Prostate gland (tissue), 2 donors: Measurements from ENCODE around the gene MICALL2. TPM values are rescaled to one million over a fixed set of nuclear protein-coding genes. Genes with fewer than 3 reads are reported as not detected.

ENCODE experiments used
- DNase-seq: peaks from one replicate; pipeline ENCODE4 v3.0.0-alpha.2; 2019; ENCODE audit warnings: low spot score
- H3K27ac ChIP-seq, 2 donors: fragments of 200-600 bp; sonication (generic); 2 replicates each; pipeline ENCODE4 v1.5.1; 2017 to 2019
- H3K27me3 ChIP-seq: fragments of 200-600 bp; sonication (generic); replicated peaks from 2 replicates; pipeline ENCODE4 v1.5.1; 2019; ENCODE audit not compliant: insufficient read depth
- H3K36me3 ChIP-seq, 2 donors: fragments of 200-600 bp; sonication (generic); 1 replicate in 1 of 2; 2 replicates in 1 of 2; pipeline versions ENCODE4 v1.5.1 to v1.8.1; 2017 to 2019
- H3K4me1 ChIP-seq: fragments of 200-600 bp; sonication (generic); replicated peaks from 2 replicates; pipeline ENCODE4 v1.5.1; 2019
- H3K4me3 ChIP-seq, 2 donors: fragments of 200-600 bp; sonication (generic); 2 replicates each; pipeline ENCODE4 v1.5.1; 2017 to 2019
- H3K9me3 ChIP-seq: fragments of 200-600 bp; sonication (generic); 2 replicates; pipeline ENCODE4 v1.5.1; 2017
- CTCF ChIP-seq, 4 experiments: fragments of 200-600 bp in 2 of 4; fragments of 450-650 bp in 2 of 4; sonication (generic) in 2 of 4; IDR thresholded peaks; 1 replicate in 3 of 4; 2 replicates in 1 of 4; pipeline ENCODE4 v1.5.1; 2016 to 2019; ENCODE audit warnings: antibody characterized with exemption in 4 of 4, mild to moderate bottlenecking in 2 of 4, moderate library complexity in 2 of 4
- POLR2A ChIP-seq: fragments of 450-650 bp; IDR thresholded peaks from one replicate; pipeline ENCODE4 v1.6.1; 2016; ENCODE audit warnings: antibody characterized with exemption, mild to moderate bottlenecking
- POLR2AphosphoS5 ChIP-seq: sonication (generic); formaldehyde crosslinking; IDR thresholded peaks from one replicate; pipeline ENCODE4 v1.6.1; 2017; ENCODE audit warnings: antibody characterized with exemption
- WGBS: methylation state at CpG from one replicate; pipeline ENCODE4 v1.1.5; 2018; 5-methylcytosine and 5-hydroxymethylcytosine counted together
- intact Hi-C: fragments of 100-400 bp; cut with DNase I; formaldehyde crosslinking; loops from one replicate; pipeline ENCODE4 v1.14.2; 2022
- total RNA-seq, 2 donors: library from RNA; depleted of rRNA; stranded (reverse); fragments of >200 nt; gene quantifications; one replicate each; pipeline ENCODE4 v1.1.0, GENCODE V29; 2016

MICALL2 gene
- total RNA-seq, 2 donors from 2014 or later, result 31.1 to 42.0 TPM

GRCh38 chr7:1394371-1394770 is 64.9 kb downstream of the MICALL2 start:
- H3K9me3 ChIP-seq, result no peaks in the 10 kb centered on the region
- no peak overlapping the region for H3K4me3 ChIP-seq
- peaks cover 9% of the 10 kb centered on the region for H3K27me3 ChIP-seq
- H3K36me3 ChIP-seq, result no peaks in the 10 kb centered on the region
- DNase-seq, result no peak
- no peak overlapping the region for H3K27ac ChIP-seq
- 76% methylated on average over 3 of the region's 4 CpGs for WGBS
- no peak for TF ChIP-seq POLR2A
- TF ChIP-seq CTCF (IDR thresholded peaks at IDR 0.05), result no peak
- no peak for TF ChIP-seq POLR2AphosphoS5
- H3K4me1 ChIP-seq, result no peaks in the 10 kb centered on the region
- intact Hi-C loops, result no loop called here

GRCh38 chr7:1393421-1393820 is 65.8 kb downstream of the MICALL2 start:
- Histone ChIP-seq H3K27ac (no peak overlapping the region), H3K27me3 (peaks cover 15% of the 10 kb centered on the region)
- 87% methylated on average over 7 of the region's 7 CpGs for WGBS

DNA sequence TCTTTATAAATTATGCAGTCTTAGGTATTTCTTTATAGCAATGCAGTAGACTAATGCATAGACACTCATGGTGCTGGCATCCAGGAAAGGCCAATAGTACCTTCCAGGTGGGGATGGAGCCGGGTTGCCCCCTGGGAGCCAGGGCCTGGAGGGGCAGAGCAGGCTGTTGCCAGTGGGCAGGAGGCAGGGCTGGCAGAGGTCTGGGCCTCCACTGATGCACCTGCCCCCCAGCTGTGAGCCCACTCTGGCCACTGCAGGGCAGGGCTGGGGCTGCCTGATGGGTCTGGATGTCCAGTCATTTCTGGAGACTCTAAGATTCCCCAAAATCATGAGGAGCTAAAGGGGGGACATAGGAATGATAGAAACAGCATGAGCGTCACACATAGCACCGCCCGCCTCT is 66.7 kb downstream of the MICALL2 start:
- no peak overlapping the region for H3K4me3 ChIP-seq
- H3K27me3 ChIP-seq, result peaks cover 18% of the 10 kb centered on the region
- intact Hi-C loops, result no loop called here
- no peak for TF ChIP-seq POLR2AphosphoS5
- no peak for TF ChIP-seq POLR2A
- TF ChIP-seq CTCF (IDR thresholded peaks at IDR 0.05), result no peak
- no peaks in the 10 kb centered on the region for H3K4me1 ChIP-seq
- no peak for DNase-seq
- no peaks in the 10 kb centered on the region for H3K9me3 ChIP-seq
- WGBS, result 96% methylated on average over 4 of the region's 4 CpGs
- H3K27ac ChIP-seq, result no peak overlapping the region
- H3K36me3 ChIP-seq, result no peaks in the 10 kb centered on the region

More at GRCh38 chr7:1393421-1393820, 65.8 kb downstream of the MICALL2 start:
- Histone ChIP-seq H3K36me3 (no peaks in the 10 kb centered on the region), H3K9me3 (no peaks in the 10 kb centered on the region), H3K4me1 (no peaks in the 10 kb centered on the region), H3K4me3 (no peak overlapping the region)
- intact Hi-C loops, result no loop called here
- no peak for TF ChIP-seq POLR2A
- DNase-seq, result no peak

DNA sequence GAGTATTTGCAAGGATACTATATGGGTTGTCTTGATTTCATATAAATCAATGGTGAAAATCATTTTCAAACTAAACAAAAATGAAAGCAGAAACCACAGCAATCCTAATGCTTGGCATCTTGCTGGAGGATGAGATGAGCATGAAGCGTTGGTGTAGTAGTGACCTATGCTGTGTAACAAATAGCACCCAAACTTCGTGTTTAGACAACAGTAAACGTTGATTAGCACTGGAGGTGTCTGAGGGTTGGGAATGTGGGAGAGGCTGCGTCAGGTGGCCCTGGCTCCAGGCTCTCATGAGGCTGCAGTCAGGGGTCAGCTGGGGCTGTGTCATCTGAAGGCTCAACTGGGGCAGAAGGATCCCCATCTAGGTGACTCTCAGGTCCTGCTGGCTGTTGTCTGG is 67.8 kb downstream of the MICALL2 start:
- Histone ChIP-seq H3K27ac (no peak overlapping the region), H3K27me3 (peaks cover 18% of the 10 kb centered on the region), H3K9me3 (no peaks in the 10 kb centered on the region), H3K4me1 (no peaks in the 10 kb centered on the region), H3K36me3 (no peaks in the 10 kb centered on the region), H3K4me3 (no peak overlapping the region)
- DNase-seq, result no peak
- WGBS, result 89% methylated on average over 4 of the region's 4 CpGs
- intact Hi-C loops, result no loop called here
- TF ChIP-seq POLR2AphosphoS5 (no peak), CTCF (IDR thresholded peaks at IDR 0.05) (no peak), POLR2A (no peak)

DNA sequence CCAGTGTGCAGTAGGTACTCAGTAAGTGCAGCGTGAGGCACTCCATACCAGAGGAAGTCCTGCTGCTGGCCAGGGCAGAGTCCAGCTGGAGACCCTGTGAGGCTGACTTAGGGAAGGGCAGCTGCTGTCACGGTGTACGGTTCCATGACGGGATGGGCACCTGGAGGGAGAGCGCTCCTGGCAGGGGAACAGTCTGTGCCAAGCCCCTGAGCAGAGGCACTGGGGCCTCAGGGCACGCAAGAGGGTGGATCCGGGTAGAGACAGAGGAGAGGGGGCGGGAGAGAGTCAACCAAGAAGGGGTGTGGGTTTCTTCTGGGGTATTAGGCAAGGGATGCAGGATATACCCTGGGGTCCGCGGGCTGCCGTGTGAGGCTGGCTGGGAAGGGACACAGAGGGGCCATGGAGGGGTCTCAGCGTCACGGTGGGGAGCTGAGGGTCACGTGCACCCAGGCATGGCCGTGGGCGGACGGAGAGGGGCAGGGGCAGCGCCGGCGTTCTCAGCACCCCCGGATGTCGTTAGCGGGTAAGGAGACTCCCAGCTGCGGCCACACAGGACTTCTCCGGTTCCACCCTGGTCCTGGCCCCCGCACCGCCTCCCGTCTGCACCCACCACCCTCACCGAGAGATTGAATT is 70.5 kb downstream of the MICALL2 start:
- peaks cover 22% of the 10 kb centered on the region for H3K27me3 ChIP-seq
- intact Hi-C loops, result no loop called here

More for the DNA sequence above, 70.5 kb downstream of the MICALL2 start:
- 36% methylated on average over 29 of the region's 29 CpGs for WGBS
- DNase-seq, result no peak
- TF ChIP-seq POLR2A (no peak), POLR2AphosphoS5 (no peak), CTCF (IDR thresholded peaks at IDR 0.05) (no peak)
- Histone ChIP-seq H3K36me3 (no peaks in the 10 kb centered on the region), H3K27ac (no peak overlapping the region), H3K4me3 (no peak overlapping the region), H3K9me3 (no peaks in the 10 kb centered on the region), H3K4me1 (no peaks in the 10 kb centered on the region)
